Neural progenitor cell (in vitro differentiated cells): ENCODE results near the gene BTBD6. TPM values are rescaled to one million over a fixed set of nuclear protein-coding genes. Genes with fewer than 3 reads are reported as not detected.
A peak's percentile ranks its signal among the peaks of the same experiment; 100 is the strongest.

ENCODE experiments used
- DNase-seq: peaks from one replicate; pipeline ENCODE4 v3.0.0-alpha.2; 2016; ENCODE audit warnings: low spot score
- H2AFZ ChIP-seq: fragments of 200-600 bp; sonication (generic); replicated peaks from 2 replicates; pipeline ENCODE4 v1.6.1; 2016; ENCODE audit warnings: antibody characterized with exemption
- H3F3A ChIP-seq: fragments of 200-600 bp; sonication (generic); 2 replicates; pipeline ENCODE4 v1.6.1; 2016; ENCODE audit warnings: antibody characterized with exemption, low read depth
- H3K27ac ChIP-seq: fragments of 200-600 bp; sonication (generic); 2 replicates; pipeline ENCODE4 v1.5.1; 2016; ENCODE audit warnings: mild to moderate bottlenecking
- H3K27me3 ChIP-seq: fragments of 200-600 bp; sonication (generic); 2 replicates; pipeline ENCODE4 v1.6.1; 2016; ENCODE audit warnings: mild to moderate bottlenecking, moderate library complexity
- H3K36me3 ChIP-seq: fragments of 200-600 bp; sonication (generic); 2 replicates; pipeline ENCODE4 v1.5.1; 2016
- H3K4me1 ChIP-seq: fragments of 200-600 bp; sonication (generic); 2 replicates; pipeline ENCODE4 v1.6.1; 2016; ENCODE audit warnings: mixed run types
- H3K4me2 ChIP-seq: fragments of 200-600 bp; sonication (generic); 2 replicates; pipeline ENCODE4 v1.6.1; 2016
- H3K4me3 ChIP-seq: fragments of 200-600 bp; sonication (generic); 2 replicates; pipeline ENCODE4 v1.5.1; 2016
- H3K79me2 ChIP-seq: fragments of 200-600 bp; sonication (generic); 2 replicates; pipeline ENCODE4 v1.6.1; 2016; ENCODE audit warnings: low read depth
- H3K9ac ChIP-seq: fragments of 200-600 bp; sonication (generic); 2 replicates; pipeline ENCODE4 v1.6.1; 2016
- H3K9me3 ChIP-seq: fragments of 200-600 bp; sonication (generic); 2 replicates; pipeline ENCODE4 v1.5.1; 2016; ENCODE audit warnings: low read depth
- H4K20me1 ChIP-seq: fragments of 200-600 bp; sonication (generic); 2 replicates; pipeline ENCODE4 v1.6.1; 2016; ENCODE audit warnings: low read depth
- H3K27ac Mint-ChIP-seq: 3 replicates; pipeline ENCODE4 v1.8.0; 2021; ENCODE audit warnings: mixed read lengths
- H3K27me3 Mint-ChIP-seq: 2 replicates; pipeline ENCODE4 v1.8.0; 2022; ENCODE audit warnings: low read depth, mild to moderate bottlenecking, inconsistent platforms, moderate library complexity, mixed read lengths; ENCODE audit not compliant: insufficient read depth
- H3K36me3 Mint-ChIP-seq: 3 replicates; pipeline ENCODE4 v1.8.0; 2021; ENCODE audit warnings: mixed read lengths
- H3K4me1 Mint-ChIP-seq: 3 replicates; pipeline ENCODE4 v1.8.0; 2021; ENCODE audit warnings: mixed read lengths
- H3K4me3 Mint-ChIP-seq: 3 replicates; pipeline ENCODE4 v1.8.0; 2021; ENCODE audit warnings: mild to moderate bottlenecking, moderate library complexity, mixed read lengths
- H3K9me3 Mint-ChIP-seq: 3 replicates; pipeline ENCODE4 v1.8.0; 2020; ENCODE audit warnings: mixed read lengths
- EZH2 ChIP-seq: fragments of 200-600 bp; sonication (generic); IDR thresholded peaks from 2 replicates; pipeline ENCODE4 v1.6.1; 2017; ENCODE audit warnings: antibody characterized with exemption, mild to moderate bottlenecking, moderate library complexity
- EZH2phosphoT487 ChIP-seq: fragments of 200-600 bp; sonication (generic); IDR thresholded peaks from 2 replicates; pipeline ENCODE4 v1.6.1; 2017; ENCODE audit warnings: antibody characterized with exemption
- total RNA-seq: library from RNA; depleted of rRNA; stranded (reverse); fragments of >200 nt; gene quantifications from 2 replicates; pipeline ENCODE4 v1.2.3, GENCODE V29; 2015; ENCODE audit warnings: low replicate concordance
- TF ChIP-seq, protein P1 (sequence below): fragments of 200-600 bp; sonication (generic); IDR thresholded peaks from 2 replicates; pipeline ENCODE4 v1.5.1; 2017; ENCODE audit warnings: antibody characterized with exemption, mild to moderate bottlenecking

BTBD6 gene
- total RNA-seq, 1 donor from 2014 or later, result 9.0 TPM

DNA sequence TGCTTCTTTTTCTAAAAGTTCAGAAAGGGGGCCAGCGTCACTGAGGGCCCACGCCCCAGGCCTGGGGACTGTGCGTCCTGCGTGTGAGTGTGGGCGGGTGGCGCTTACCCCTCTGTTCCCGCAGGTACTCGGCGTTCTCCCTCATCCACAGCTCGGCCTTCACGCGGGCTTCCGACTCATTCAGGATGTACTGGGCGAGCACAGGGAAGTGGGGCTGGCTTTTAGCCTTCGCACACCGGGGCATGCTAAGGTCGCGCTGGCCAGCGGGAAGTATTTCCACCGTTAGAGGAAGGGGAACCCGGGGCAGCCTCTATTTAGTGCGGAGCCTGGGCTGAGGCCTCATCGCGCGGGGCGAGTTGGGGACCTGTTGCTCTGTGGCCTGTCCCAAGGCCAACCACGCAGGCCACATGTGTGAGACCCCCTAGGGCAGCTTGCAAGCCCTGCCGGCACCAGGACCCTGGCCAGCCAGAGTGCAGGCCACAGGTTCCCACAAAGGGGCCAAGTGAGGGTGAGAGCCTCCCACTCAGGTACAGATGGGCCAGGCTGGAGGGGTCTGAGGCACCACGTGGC is 29.2 kb upstream of the BTBD6 start:
- no peaks in the 10 kb centered on the region for H3F3A ChIP-seq
- H3K27me3 Mint-ChIP-seq, result peaks cover 3% of the 10 kb centered on the region
- H3K4me1 ChIP-seq, result no peaks in the 10 kb centered on the region
- H3K4me3 Mint-ChIP-seq, result peak overlapping the region; percentile 48
- no peak for DNase-seq
- H3K27ac Mint-ChIP-seq, result no peak overlapping the region
- no peaks in the 10 kb centered on the region for H3K9me3 ChIP-seq
- H3K4me2 ChIP-seq, result no peak overlapping the region
- no peaks in the 10 kb centered on the region for H3K79me2 ChIP-seq
- TF ChIP-seq EZH2phosphoT487 (no peak), EZH2 (no peak)
- TF ChIP-seq, protein P1, sequence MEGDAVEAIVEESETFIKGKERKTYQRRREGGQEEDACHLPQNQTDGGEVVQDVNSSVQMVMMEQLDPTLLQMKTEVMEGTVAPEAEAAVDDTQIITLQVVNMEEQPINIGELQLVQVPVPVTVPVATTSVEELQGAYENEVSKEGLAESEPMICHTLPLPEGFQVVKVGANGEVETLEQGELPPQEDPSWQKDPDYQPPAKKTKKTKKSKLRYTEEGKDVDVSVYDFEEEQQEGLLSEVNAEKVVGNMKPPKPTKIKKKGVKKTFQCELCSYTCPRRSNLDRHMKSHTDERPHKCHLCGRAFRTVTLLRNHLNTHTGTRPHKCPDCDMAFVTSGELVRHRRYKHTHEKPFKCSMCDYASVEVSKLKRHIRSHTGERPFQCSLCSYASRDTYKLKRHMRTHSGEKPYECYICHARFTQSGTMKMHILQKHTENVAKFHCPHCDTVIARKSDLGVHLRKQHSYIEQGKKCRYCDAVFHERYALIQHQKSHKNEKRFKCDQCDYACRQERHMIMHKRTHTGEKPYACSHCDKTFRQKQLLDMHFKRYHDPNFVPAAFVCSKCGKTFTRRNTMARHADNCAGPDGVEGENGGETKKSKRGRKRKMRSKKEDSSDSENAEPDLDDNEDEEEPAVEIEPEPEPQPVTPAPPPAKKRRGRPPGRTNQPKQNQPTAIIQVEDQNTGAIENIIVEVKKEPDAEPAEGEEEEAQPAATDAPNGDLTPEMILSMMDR, result no peak
- H3K4me1 Mint-ChIP-seq, result peaks cover 10% of the 10 kb centered on the region
- no peaks in the 10 kb centered on the region for H3K36me3 ChIP-seq
- no peak overlapping the region for H3K9ac ChIP-seq
- no peaks in the 10 kb centered on the region for H3K9me3 Mint-ChIP-seq
- no peaks in the 10 kb centered on the region for H3K27me3 ChIP-seq
- no peak overlapping the region for H3K27ac ChIP-seq
- peaks cover 20% of the 10 kb centered on the region for H3K36me3 Mint-ChIP-seq
- no peaks in the 10 kb centered on the region for H4K20me1 ChIP-seq
- no peak overlapping the region for H3K4me3 ChIP-seq
- H2AFZ ChIP-seq, result no peak overlapping the region

DNA sequence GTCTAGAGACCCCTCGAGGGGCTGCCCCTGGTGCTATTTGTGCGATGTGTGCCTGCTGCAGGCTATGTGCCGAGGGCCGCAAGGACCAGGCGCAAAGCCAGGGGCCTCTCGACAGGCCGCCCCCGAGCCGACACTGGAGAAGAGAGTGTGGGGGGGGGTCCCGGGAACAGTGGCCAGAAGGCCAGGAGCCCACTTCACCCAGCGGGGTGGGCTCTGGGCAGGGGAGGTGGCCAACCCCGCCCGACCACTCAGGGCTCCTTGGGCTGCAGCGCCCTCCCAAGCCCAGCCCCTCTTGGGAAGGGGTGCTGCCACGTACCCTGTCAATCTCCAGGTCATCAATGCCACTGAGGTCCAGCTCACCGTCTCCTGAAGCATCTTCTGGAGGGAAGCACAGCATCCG is 28.6 kb upstream of the BTBD6 start:
- Histone ChIP-seq H3K9me3 (no peaks in the 10 kb centered on the region), H3K79me2 (no peaks in the 10 kb centered on the region), H3K4me2 (no peak overlapping the region), H3K9ac (no peak overlapping the region), H3K4me3 (no peak overlapping the region), H2AFZ (no peak overlapping the region), H3K27me3 (no peaks in the 10 kb centered on the region), H3K36me3 (no peaks in the 10 kb centered on the region), H3K27ac (no peak overlapping the region), H3K4me1 (no peaks in the 10 kb centered on the region), H4K20me1 (no peaks in the 10 kb centered on the region), H3F3A (no peaks in the 10 kb centered on the region)
- H3K9me3 Mint-ChIP-seq, result no peaks in the 10 kb centered on the region
- no peak overlapping the region for H3K27ac Mint-ChIP-seq
- H3K27me3 Mint-ChIP-seq, result peaks cover 3% of the 10 kb centered on the region
- H3K36me3 Mint-ChIP-seq, result peaks cover 20% of the 10 kb centered on the region
- H3K4me1 Mint-ChIP-seq, result peaks cover 10% of the 10 kb centered on the region
- no peak overlapping the region for H3K4me3 Mint-ChIP-seq
- TF ChIP-seq, protein P1, result no peak
- TF ChIP-seq EZH2phosphoT487 (no peak), EZH2 (no peak)
- no peak for DNase-seq

DNA sequence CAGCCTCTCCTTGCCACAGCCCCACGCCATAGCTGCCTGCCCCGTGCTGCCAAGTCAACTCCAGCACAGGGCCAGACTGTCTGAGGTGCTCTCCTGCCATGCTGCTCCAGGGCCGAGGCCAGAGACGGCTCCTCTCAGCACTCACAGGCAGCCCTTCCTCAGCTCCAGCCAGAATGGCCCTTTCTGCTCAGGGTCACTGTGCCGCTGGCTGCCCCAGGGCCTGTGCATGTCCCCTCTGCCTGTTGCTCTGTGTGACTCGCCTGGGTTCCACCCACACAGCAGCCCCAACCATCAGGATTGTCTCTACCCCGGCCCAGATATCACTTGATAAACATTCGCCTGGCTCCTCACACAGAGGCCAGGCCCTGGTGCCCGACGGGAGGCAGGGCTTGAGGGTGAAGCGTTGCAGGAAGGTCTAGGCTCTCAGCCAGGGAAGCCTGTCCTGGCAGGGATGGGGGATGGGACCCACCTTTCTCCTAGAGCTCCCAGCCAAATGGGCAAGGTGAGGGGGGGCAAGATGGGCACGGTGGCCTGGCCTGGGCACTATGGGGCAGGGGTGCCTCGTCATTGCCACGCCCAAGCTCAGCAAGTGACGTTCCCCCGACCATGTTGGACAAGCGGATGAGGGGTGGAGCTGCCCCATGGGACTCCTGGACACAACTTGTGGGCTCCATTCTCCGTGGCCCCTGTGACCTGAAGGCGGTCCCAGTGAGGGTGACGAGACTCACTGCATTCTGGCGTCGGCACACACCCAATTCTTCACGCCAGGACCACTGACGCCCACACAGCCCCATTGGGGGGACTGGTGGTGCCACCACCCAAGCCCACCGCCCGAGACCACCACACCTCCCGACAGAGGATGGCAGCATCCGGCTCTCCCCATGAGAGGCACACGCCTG is 27.4 kb upstream of the BTBD6 start:
- TF ChIP-seq, protein P1, result no peak
- TF ChIP-seq EZH2phosphoT487 (no peak), EZH2 (no peak)
- no peak overlapping the region for H2AFZ ChIP-seq
- no peak overlapping the region for H3K27ac ChIP-seq
- H3K27me3 ChIP-seq, result no peaks in the 10 kb centered on the region
- Mint-ChIP-seq H3K27me3 (peaks cover 3% of the 10 kb centered on the region), H3K9me3 (no peaks in the 10 kb centered on the region), H3K4me3 (peak overlapping the region; percentile 21), H3K27ac (no peak overlapping the region), H3K36me3 (peaks cover 22% of the 10 kb centered on the region), H3K4me1 (peaks cover 13% of the 10 kb centered on the region)
- H3K4me2 ChIP-seq, result no peak overlapping the region
- H3K36me3 ChIP-seq, result no peaks in the 10 kb centered on the region
- no peaks in the 10 kb centered on the region for H3K9me3 ChIP-seq
- no peak overlapping the region for H3K4me3 ChIP-seq
- H3K4me1 ChIP-seq, result no peaks in the 10 kb centered on the region
- H3K79me2 ChIP-seq, result no peaks in the 10 kb centered on the region
- no peaks in the 10 kb centered on the region for H3F3A ChIP-seq
- no peaks in the 10 kb centered on the region for H4K20me1 ChIP-seq
- no peak for DNase-seq
- no peak overlapping the region for H3K9ac ChIP-seq
